Thymus (tissue), 11 donors: ENCODE measurements around the gene LYSMD2. TPM values are rescaled to one million over a fixed set of nuclear protein-coding genes. Genes with fewer than 3 reads are reported as not detected.

Experiments
- DNase-seq, 9 donors: peaks; one replicate each; pipeline ENCODE4 v3.0.0-alpha.2; 2013; ENCODE audit warnings: low spot score in 9 of 9, low read depth in 6 of 9, missing footprints in 1 of 9
- H3K27ac ChIP-seq, 2 donors: one replicate each; pipeline ENCODE4 v1.5.1; 2013; ENCODE audit warnings: control low read depth in 1 of 2, low read depth in 1 of 2, low read length in 1 of 2, mild to moderate bottlenecking in 1 of 2, moderate library complexity in 1 of 2
- H3K27me3 ChIP-seq, 2 donors: one replicate each; pipeline ENCODE4 v1.5.1; 2013; ENCODE audit warnings: low read length in 1 of 2; ENCODE audit not compliant: control insufficient read depth in 2 of 2, insufficient read depth in 1 of 2
- H3K36me3 ChIP-seq, 2 donors: one replicate each; pipeline ENCODE4 v1.5.1; 2013; ENCODE audit warnings: low read length in 1 of 2, mild to moderate bottlenecking in 1 of 2, moderate library complexity in 1 of 2; ENCODE audit not compliant: control insufficient read depth in 2 of 2, insufficient read depth in 2 of 2
- H3K4me1 ChIP-seq, 2 donors: one replicate each; pipeline ENCODE4 v1.5.1; 2013; ENCODE audit warnings: low read length in 2 of 2; ENCODE audit not compliant: control insufficient read depth in 2 of 2, insufficient read depth in 2 of 2
- H3K4me3 ChIP-seq, 2 donors: one replicate each; pipeline ENCODE4 v1.5.1; 2013; ENCODE audit warnings: low read length in 2 of 2, control low read depth in 1 of 2, mild to moderate bottlenecking in 1 of 2
- H3K9me3 ChIP-seq, 2 donors: one replicate each; pipeline ENCODE4 v1.5.1; 2013; ENCODE audit warnings: low read length in 1 of 2, mild to moderate bottlenecking in 1 of 2; ENCODE audit not compliant: control insufficient read depth in 2 of 2, insufficient read depth in 1 of 2
- WGBS: extraction: QIAGEN DNeasy Blood & Tissue Kit; methylation state at CpG from one replicate; pipeline ENCODE4 v1.1.7; 2013; 5-methylcytosine and 5-hydroxymethylcytosine counted together
- polyA plus RNA-seq: library from polyadenylated mRNA; stranded (reverse); fragments of 200-250 nt; gene quantifications from one replicate; pipeline ENCODE4 v1.2.3, GENCODE V29; 2013
- total RNA-seq: library from RNA; stranded (reverse); fragments of 120-200 nt; gene quantifications from one replicate; pipeline ENCODE4 v1.2.4, GENCODE V29; 2013
- donor health status: healthy.

LYSMD2 gene
- total and polyA plus RNA-seq, 2 donors = 19.6 to 30.1 TPM

DNA sequence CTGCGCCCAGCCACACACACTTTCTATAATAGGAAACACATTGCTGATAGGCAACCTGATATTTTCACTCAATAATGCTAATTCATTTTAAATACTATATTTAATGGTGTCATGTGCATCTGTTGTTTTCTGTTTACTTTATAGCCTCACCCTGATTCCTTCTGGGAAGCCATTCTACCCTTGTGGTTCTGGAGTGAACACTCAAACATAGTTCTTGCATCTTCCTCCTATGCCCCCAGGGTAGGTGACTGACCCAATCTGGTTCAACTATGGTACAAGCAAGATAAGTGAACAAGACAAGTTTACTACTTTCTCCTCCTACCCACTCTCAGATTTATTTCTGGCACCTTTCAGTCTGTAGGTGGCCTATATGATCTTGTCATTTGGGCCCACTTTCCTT lies 60.4 kb downstream of the LYSMD2 start:
- WGBS = 100% methylated on average over 1 of the region's 1 CpG
- Histone ChIP-seq H3K36me3 (no peaks in the 10 kb centered on the region), H3K4me1 (no peaks in the 10 kb centered on the region), H3K27ac (no peak overlapping the region), H3K4me3 (no peak overlapping the region), H3K27me3 (peaks cover 4 to 11% of the 10 kb centered on the region in 2 donors), H3K9me3 (no peaks in the 10 kb centered on the region)
- no peak for DNase-seq

DNA sequence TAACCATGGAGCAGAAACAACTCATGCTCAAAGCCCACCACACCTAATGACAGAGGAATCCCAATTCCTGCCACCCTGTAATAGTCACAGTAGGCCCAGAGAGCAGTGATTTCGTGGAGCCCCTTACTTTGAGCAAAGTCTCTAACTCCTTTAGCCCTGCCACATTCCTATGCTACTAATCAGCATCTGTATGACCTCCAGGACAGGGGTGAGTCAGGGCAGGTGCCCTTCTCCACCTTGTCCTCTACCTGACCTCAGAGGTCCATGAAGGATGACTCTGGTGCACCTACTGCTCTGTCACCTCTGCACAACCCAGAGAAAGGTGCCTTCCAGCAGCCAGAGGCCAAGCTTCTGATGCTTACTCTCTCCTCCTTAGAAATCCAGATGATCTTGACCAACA lies 62.2 kb downstream of the LYSMD2 start:
- Histone ChIP-seq H3K4me1 (no peaks in the 10 kb centered on the region), H3K27ac (no peak overlapping the region), H3K36me3 (no peaks in the 10 kb centered on the region), H3K9me3 (no peaks in the 10 kb centered on the region), H3K27me3 (no peaks in the 10 kb centered on the region), H3K4me3 (no peak overlapping the region)
- 59% methylated on average over 1 of the region's 1 CpG for WGBS
- no peak for DNase-seq

Other genes starting within 250 kb of the LYSMD2 start
- 18.9 TPM for gene DMXL2, start 114.9 kb downstream of the LYSMD2 start, total RNA-seq
- gene DMXL2, start 114.9 kb downstream of the LYSMD2 start, polyA plus RNA-seq = 34.8 TPM
- gene SCG3, start 56.2 kb downstream of the LYSMD2 start, total RNA-seq = 0.19 TPM
- gene SCG3, start 56.2 kb downstream of the LYSMD2 start, polyA plus RNA-seq = 0.59 TPM
- 5.7 TPM for gene TMOD2, start 13.9 kb upstream of the LYSMD2 start, total RNA-seq
- gene TMOD2, start 13.9 kb upstream of the LYSMD2 start, polyA plus RNA-seq = 4.8 TPM
- 26.3 TPM for gene TMOD3, start 92.0 kb upstream of the LYSMD2 start, total RNA-seq
- 15.8 TPM for gene TMOD3, start 92.0 kb upstream of the LYSMD2 start, polyA plus RNA-seq
- gene LEO1, start 234.1 kb upstream of the LYSMD2 start, total RNA-seq = 26.8 TPM
- 12.5 TPM for gene LEO1, start 234.1 kb upstream of the LYSMD2 start, polyA plus RNA-seq